ENCODE measurements around the gene IL15RA.
"Not testable (repeated sequence)": the region's sequence is repeated elsewhere in the genome, so short reads cannot be mapped to it uniquely, and the experiment has no call there.

IL15RA gene

DNA sequence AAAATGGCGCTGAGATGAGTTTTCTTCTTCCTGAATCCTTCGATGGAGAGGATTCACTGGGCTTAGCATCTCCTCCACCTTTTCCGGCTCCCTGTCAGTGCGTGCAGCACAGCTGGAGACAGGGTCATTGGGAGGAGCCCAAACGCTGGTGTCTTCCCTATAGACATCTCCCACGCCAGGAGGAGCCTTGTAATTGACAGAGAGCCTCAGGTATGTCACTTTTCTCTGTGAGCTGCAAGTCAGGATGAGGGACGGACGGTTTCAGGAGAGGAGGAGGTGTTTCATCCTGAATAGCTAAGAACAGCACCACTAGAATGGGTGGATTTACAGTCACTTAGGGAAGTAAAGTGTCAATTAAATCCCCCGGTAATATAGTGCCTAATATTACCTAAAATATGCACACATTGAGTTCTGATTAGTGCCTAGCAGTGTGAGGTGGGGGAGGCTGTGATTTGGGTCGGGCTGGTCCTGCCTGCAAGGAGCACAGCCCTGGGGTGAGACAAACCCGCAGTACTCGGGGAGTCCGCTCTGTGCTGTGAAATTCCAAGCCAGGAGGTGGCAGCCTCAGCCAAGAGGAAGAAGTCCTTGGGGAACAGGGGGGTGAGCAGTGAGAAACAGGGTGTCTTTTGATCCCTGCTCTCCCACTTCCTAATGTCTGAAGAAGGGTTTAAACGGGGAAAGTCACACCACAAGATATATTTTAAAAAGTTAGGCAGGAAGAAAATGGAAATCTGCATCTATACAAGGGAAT lies 28.2 kb downstream of the IL15RA start:
- peak; percentile 6 for DNase-seq (ENCODE audit: low read depth)

GRCh38 chr10:5948208-5948585 lies 29.1 kb downstream of the IL15RA start:
- DNase-seq (ENCODE audit: low read depth) = no peak

- no peak for DNase-seq (ENCODE audit: low read depth)
Measured at GRCh38 chr10:5947471-5948207, 29.7 kb downstream of the IL15RA start.

- DNase-seq (ENCODE audit: low read depth) = no peak
Measured at GRCh38 chr10:5946786-5947185, 30.6 kb downstream of the IL15RA start.

DNA sequence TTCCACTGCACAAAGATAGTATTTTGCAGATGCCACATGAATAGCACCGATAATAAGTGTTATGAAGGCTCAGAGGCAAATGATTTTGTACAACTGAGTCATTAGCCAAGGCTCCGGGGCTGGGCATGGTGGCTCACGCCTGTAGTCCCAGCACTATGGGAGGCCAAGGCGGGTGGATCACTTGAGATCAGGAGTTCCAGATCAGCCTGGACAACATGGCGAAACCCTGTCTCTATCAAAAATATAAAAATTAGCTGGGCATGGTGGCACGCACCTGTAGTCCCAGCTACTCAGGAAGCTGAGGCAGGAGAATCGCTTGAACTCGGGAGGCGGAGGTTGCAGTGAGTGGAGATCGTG lies 30.9 kb downstream of the IL15RA start:
- not testable (repeated sequence) for DNase-seq (ENCODE audit: low read depth)

- no peak for DNase-seq (ENCODE audit: low read depth)
Measured at GRCh38 chr10:5945561-5946418, 31.6 kb downstream of the IL15RA start.

- no peak for DNase-seq (ENCODE audit: low read depth)
Measured at GRCh38 chr10:5945190-5945509, 32.2 kb downstream of the IL15RA start.

DNA sequence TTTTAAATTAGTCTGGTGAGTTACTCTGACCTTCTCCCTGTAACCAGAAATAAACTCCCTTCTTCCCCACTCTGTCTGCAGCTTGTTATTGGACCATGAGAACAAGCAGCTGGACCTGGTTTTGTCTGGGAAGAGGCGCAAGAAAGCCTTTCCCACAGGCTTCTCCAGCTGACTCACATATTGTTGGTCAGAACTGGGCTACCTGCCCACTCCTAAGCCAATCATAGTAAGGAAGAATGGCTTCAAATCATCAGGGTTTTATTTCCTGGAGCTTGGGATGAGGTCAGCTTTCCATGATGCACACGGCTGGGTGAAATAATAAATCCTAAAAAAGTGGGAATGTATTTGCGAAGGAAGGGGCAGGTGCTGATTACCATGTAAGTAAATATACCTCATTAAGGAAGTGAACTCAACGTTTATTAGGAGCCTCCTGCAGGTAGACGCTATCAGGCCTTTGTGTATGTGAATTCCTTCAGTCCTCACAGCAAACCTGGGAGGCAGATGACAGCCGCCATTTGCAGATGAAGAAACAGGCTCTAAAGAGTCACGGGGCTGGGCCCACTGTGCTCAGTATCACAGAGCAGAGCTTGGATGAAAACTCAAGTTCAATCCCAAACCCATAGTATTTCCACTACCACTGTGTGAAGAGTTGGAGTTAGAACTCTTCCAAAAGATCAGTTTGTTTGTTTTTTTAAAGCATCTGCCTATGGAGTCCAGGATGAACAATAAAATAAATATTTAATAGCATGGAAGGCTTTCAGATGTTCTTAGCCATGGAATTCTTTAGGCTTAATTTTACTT lies 32.8 kb downstream of the IL15RA start:
- no peak for DNase-seq (ENCODE audit: low read depth)

- no peak for DNase-seq (ENCODE audit: low read depth)
Measured at GRCh38 chr10:5943536-5943935, 33.8 kb downstream of the IL15RA start.

GRCh38 chr10:5942474-5942873 lies 34.9 kb downstream of the IL15RA start:
- no peak for DNase-seq (ENCODE audit: low read depth)

- DNase-seq (ENCODE audit: low read depth) = no peak
Measured at GRCh38 chr10:5942001-5942400, 35.3 kb downstream of the IL15RA start.

GRCh38 chr10:5941579-5941978 lies 35.8 kb downstream of the IL15RA start:
- DNase-seq (ENCODE audit: low read depth) = no peak

DNA sequence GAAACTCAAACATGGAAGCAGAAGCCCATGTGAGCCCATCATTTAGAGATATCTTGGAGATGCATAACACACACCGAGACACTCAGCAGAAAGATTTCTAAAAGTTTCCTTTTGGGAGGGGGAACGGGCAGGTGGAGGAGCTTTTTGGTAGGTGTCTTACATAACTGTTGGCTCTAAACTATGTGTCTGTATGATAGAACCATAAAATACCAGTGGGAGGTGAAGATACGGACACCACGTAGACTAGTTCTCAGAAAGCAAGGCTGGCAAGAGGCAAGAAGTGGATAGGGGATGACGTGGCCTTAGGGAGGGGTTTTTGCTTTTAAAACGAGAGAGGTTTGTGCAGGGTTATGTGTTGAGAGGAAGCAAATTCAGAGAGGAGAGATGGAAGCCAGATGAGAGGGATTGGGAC lies 36.5 kb downstream of the IL15RA start:
- no peak for DNase-seq (ENCODE audit: low read depth)

DNA sequence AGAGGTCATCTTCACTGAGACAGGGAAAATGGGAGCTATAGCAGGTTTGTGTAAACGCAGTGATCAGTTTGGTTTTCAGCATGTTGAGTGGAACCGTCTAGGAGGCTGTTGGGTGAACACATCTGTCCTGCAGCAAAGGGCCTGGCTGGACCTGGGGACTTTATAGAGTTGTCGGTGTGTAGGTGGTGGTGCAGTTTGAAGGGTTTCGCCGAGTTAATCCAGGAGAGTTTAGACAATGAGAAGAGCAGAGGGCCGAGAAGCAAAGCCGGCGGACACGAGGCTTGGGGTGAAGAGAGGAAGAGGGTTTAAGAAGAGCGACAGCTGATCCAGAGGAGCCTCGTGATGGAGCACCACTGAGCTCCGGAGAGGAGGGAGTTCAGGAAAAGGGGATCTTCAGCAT lies 39.1 kb downstream of the IL15RA start:
- DNase-seq (ENCODE audit: low read depth) = no peak

DNA sequence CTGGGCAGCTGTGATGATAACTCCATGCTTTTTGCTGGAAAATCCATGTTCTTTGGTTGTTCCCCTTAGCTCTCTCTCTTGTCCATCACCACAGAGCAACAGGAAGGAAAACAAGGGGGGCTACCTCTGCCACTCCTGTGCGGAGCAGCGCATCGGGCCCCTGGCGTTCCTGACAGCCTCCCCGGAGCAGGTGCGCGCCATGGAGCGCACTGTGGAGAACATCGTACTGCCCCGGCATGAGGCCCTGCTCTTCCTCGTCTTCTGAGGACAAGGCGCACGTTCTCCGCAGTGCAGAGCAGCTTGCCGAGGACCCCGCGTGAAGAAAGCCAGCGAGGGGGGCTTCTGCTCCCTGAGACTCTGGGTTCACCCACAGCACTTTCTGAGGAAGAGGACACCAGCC lies 40.3 kb downstream of the IL15RA start:
- DNase-seq (ENCODE audit: low read depth) = no peak

DNA sequence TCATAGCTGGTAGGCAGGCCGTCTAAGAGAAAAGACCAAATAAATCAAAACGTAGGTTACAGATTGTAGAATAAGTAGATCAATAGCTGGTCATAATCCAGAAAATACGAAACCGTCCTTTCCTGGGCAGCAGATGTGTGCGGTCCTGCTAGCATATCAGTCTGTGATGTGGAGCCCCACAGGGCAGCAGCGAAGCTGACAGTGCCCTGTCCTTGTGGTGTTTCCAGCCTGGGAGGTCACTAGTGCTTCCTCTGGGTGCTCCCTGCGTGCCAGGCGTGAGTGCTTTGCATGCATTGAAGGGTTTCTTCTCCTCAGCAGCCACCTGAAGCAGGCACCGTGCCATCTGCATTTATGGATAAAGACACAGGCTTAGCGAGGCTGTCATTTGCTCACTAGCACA lies 41.7 kb downstream of the IL15RA start:
- no peak for DNase-seq (ENCODE audit: low read depth)

DNA sequence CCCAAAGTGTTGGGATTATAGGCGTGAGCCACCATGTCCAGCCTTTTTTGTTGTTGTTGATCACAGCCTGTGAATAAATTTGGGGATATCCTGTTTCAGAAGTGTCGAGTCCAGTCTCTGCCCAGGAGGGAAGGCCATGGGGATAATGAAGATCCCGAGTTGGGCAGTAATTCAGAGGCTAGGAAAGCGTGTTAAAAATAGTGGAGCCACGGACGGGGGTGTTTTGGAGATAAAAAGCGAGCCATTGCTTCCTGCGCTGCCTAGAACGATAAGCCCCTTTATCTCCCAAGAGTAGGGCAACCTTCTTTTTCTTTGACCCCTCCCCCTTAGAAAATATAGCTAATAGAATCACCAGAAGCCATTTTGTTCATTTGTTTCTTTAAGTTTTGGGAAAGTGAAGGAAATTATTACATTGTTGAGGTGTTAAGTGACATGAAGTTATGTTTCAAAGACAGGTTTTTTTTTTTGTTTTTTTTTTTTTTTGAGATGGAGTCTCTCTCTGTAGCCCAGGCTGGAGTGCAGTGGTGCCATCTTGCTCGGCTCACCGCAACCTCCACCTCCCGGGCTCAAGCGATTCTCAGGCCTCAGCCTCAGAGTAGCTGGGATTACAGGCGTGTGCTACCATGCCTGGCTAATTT lies 43.3 kb downstream of the IL15RA start:
- no peak for DNase-seq (ENCODE audit: low read depth)

GRCh38 chr10:5932345-5932744 lies 45.0 kb downstream of the IL15RA start:
- DNase-seq (ENCODE audit: low read depth) = no peak

- DNase-seq (ENCODE audit: low read depth) = no peak
Measured at GRCh38 chr10:5930272-5930671, 47.1 kb downstream of the IL15RA start.

DNA sequence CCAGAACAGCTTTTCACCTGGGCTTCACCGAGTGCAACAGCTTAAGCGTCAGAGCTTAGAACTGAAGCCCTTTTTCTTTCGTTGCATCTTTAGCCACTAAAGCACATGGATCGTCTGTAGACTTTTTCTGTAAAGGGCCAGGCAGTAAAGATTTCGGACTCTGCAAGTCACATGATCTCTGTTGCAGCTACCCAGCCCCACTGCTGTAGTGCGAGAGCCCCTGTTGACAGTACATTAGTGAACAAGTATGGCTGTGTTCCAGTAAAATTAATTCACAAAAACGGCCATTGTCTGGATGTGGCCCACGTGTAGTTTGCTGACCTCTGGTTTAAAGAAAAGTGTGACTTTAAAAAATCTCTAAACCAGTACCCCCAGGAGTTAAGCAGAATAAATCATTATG lies 47.9 kb downstream of the IL15RA start:
- no peak for DNase-seq (ENCODE audit: low read depth)

- DNase-seq (ENCODE audit: low read depth) = no peak
Measured at GRCh38 chr10:5927306-5927705, 50.0 kb downstream of the IL15RA start.

DNA sequence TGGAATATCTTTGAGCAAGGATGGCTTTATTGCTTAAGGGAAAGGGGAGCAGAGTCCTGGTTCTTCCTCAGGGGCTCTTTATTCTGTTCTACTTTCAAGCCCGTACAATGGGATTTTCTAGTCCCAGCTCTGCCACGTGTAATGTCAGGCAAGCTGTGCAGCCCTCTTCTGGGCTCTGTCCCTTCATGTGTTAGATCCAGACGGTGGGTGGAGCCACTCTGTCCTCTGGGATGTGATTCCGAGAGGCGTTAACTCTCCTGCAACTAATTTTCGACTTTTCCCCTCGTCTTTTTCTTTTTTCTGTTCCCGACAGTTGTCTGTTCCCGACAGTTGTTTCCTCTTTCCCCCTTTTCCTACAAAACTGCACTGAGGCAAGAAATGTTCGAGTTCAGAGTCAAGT lies 52.5 kb downstream of the IL15RA start:
- no peak for DNase-seq (ENCODE audit: low read depth)
